A172 (cell line): Measurements from ENCODE around the gene TOMM5. TPM values are rescaled to one million over a fixed set of nuclear protein-coding genes. Genes with fewer than 3 reads are reported as not detected.

ENCODE experiments used
- DNase-seq: peaks from one replicate; pipeline ENCODE4 v3.0.0-alpha.2; 2015; ENCODE audit warnings: low spot score
- total RNA-seq: library from RNA; depleted of rRNA; stranded (reverse); fragments of >200 nt; shearing (Covaris generic); gene quantifications from 2 replicates; pipeline ENCODE4 v1.2.3, GENCODE V29; 2014; rRNA removed

TOMM5 gene
- total RNA-seq, 1 experiment from 2014 or later: 361 TPM

DNA sequence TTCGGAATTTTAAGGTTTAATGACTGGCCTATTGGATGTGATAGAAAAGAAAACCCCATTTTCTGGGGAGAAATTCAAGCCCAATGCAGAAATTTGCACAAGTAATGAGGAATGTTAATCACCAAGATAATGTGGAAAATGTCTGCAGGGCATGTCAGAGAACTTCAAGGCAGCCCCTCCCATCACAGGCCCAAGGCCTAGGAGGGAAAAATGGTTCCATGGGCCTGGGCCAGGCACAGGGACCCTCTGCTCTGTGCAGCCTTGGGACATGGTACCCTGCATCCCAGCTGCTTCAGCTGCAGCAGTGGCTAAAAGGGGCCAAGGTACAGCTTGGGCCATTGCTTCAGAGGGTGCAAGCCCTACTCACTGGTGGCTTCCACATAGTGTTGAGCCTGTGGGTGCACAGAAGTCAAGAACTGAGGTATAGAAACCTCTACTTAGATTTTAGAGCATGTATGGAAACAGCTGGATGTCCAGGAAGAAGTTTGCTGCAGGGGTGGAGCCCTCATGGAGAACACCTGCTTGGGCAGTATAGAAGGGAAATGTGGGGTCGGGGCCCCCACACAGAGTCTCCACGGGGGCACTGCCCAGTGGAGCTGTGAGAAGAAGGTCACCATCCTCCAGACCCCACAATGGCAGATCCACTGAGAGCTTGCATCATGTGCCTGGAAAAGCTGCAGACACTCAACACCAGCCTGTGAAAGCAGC lies 28.4 kb downstream of the TOMM5 start:
- DNase-seq: no peak

DNA sequence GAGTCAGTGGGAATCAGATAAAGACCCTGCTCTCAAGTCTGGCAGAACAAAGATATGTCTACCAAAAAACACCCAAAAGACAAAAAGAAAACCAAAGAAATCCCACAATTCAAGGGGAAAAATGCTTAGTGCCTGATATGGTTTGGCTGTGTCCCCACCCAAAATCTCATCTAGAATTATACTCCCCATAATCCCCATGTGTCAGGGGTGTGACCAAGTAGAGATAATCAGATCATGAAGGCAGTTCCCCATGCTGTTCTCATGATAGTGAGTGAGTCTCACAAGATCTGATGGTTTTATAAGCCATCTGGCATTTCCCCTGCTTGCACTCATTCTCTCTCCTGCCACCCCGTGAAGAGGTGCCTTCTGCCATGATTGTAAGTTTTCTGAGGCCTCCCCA lies 29.6 kb downstream of the TOMM5 start:
- no peak for DNase-seq

DNA sequence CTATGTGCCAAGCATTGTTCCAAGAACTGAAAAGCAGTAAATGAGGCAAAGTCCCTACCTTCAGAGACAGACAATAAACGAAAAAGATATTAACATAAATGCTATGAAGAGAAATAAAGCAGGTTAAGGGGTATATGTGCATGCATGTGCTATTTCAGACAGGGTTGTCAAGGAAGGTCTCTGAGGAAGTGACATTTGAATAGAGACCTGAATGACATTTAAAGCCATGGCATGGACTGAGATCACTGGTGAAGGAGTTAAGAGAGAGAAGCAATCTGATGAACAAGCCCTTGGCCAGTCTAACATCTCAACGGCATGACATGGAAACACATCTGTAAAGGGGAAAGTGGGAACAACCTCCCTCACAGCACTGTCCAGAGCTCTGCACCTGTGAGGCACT lies 30.7 kb downstream of the TOMM5 start:
- DNase-seq: no peak

DNA sequence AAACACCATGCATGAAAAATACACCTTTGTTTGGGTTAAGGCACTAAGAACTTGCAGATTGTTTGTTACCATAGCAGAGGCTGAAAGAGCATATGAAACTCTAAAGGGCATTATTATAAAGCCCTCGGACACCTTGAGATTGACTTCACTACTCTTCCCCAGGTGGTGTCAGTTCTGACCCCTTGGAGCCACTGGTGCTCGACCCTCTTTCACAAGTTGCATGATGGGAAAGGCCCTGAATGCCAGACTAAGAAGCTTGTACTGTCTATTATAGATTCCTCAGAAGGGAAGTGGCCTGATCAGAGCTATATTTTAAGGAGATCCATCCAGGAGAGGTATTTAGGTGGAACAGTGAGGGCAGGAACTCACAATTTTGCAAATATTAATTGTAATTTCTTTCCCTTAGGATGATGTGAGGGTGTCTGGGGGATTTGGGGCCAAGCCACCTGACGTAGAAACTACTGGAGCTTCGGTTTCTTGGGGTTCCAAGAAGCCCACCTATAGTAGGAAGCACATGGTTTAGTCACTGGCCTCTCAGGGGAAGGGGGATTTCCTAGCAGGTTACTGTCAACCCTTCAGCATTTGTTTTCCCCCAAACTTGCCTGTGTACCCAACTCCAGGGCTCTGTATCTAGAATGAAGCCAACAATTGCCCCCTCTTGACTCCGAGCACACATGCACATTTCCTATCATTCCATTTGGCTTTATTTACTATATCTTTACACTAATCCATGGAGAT lies 32.4 kb downstream of the TOMM5 start:
- no peak for DNase-seq

DNA sequence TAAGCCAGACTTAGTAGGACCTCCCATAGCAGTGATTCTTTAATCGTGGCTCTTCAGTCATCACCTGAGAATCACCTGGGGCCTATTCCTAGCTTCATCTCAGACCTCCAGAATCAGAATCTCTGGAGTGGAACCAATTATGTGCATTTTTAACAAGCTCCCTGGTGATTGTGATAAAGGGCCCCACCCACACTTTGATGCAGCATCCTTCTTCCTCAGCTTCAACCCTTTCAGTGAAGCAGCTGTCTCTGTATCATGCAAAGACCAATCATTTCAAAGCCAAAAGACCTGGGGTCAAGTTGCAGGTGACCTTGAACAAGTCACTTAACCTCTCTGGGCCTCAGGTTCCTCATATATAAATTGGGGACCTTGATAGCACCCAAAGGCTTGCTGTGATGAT lies 33.3 kb downstream of the TOMM5 start:
- no peak for DNase-seq

DNA sequence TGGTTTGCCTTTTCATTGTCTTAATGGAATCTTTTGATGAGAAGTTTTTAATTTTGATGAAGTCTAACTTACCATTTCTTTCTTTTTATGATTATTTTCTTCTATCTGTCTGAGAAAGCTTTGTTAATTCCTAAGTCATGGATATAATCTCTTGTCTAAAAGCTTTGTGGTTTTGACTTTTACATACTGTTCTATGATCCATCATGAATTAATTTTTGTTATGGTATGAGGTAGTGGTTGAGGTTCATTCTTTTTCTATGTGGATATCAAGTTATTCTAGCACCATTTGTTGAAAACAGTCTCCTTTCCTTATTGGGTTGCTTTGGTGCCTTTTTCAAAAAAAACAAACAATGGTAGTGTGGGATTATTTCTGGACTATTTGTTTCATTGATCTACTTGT lies 36.6 kb downstream of the TOMM5 start:
- no peak for DNase-seq

DNA sequence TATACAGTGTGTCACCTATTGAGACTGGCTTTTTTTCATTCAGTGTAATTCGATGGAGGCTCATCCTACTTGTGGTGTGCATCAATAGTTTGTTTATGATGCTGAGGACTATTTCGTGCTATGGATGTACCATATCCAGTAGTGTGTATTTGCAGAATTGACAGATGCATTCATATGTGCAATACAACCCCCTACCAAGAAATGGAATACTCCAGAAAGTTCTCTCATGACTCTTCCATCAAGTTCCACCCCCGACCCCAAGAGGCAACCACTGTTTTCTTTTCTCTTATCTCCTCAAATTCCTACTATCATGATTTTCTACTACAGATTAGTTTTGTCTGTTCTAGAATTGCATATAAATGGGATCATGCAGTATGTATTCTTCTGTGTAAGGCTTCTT lies 38.1 kb downstream of the TOMM5 start:
- no peak for DNase-seq

DNA sequence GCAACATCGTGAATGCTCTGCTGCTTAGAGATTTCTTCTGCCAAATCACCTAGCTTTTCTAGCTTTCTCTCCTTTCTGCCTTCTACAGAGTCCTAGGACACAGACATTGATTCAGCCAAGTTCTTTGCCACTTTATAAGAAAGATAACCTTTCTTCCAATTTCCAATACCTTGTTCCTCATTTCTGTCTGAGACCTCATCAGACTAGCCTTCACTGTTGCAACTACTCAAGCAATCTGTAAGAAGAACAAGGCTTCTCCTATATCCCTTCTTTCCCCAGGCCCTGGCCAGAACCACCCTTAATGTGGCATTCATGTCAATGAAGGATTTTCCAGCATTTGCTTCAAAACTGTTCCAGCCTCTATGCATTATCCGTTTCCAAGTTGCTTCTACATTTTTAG lies 40.5 kb downstream of the TOMM5 start:
- DNase-seq: no peak

DNA sequence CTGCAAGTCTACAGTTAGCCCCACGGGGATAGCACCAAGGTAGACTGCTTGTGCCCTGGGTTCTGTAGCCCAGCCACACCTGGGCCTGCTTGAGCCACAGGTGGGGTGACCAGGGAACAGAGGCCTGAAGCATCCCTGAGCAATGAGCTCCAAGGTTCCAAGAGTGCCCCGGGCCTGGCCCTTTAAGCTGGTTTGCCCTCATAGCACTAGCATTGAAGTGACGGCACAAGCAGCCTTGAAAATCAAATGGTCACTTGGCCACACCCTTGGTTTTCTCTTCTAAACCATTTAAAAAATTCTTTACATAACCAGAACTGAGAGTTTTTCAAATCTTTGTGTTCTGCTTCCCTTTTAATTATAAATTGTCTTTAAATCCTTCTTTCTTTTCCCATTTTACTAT lies 40.9 kb downstream of the TOMM5 start:
- DNase-seq: no peak

DNA sequence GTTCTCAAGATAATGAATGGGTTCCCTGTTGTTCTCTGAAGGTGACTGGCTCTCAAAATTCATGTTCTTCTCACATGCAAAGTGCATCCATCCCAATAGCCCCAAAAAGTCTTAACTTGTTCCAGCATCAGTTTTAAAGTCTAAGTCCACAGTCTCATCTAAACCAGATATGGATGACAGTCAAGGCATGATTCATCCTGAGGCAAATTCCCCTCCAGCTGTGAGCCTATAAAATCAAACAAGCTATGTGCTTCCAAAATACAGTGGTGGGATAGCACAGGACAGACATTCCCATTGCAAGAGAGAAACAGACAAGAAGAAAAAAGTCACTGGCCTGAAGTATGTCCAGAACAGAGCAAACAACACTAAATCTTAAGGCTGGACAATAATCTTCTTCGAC lies 41.6 kb downstream of the TOMM5 start:
- peak; percentile 23 for DNase-seq

DNA sequence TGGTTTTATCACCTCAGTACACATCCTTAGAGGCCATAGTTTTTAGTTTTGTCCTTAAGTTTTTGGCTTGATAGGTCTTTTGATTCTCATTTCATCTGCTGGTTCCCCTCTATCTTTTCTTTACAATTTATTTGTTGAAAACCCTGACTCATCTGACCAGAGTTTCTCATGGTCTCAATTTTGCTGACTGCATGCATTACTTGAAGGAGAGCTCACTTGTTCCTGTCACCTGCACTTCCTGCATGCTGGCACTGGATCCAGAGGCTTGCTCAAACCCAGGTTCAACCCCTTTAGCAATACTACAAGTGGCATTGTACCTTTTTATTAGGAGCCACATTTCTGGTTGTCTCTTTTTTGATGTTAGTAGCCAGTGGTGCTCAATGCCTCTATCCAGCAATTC lies 42.9 kb downstream of the TOMM5 start:
- no peak for DNase-seq

DNA sequence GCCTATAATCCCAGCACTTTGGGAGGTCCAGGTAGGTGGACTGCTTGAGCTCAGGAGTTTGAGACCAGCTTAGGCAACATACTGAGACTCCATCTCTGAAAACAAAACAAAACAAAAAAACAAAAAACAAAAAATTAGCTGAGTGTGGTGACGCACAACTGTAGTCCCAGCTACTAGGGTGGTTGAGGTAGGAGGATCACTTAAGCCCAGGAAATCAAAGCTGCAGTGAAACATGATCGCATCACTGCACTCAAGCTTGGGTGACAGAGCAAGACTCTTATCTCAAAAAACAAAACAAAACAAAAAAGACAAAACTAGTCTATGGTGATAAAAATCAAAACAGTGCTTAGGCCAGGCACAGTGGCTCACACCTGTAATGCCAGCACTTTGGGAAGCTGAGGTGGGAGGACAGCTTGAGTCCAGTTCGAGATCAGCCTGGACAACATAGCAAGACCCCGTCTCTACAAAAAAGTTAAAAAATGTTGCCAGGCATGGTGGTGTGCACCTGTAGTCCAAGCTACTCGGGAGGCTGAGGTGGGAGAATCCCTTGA lies 45.0 kb downstream of the TOMM5 start:
- DNase-seq: no peak

DNA sequence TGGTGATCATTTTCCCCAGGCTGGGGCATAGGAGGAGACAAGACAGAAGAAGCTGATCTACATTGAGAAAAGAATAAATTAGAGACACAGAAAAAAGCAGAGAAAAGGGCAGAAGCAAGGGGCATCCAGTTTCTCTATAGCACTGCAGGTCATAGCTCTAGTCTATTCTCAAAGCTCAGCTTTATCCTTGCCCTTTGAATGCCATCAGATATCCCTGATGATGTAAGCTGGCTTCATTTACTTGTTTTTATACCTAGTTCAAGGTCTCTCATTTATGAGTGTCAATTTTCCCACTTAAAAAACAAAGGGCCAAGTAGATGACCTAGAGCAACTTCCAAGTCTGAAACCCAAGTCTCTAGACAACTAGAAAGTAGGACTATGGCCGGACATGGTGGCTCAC lies 48.9 kb downstream of the TOMM5 start:
- no peak for DNase-seq

DNA sequence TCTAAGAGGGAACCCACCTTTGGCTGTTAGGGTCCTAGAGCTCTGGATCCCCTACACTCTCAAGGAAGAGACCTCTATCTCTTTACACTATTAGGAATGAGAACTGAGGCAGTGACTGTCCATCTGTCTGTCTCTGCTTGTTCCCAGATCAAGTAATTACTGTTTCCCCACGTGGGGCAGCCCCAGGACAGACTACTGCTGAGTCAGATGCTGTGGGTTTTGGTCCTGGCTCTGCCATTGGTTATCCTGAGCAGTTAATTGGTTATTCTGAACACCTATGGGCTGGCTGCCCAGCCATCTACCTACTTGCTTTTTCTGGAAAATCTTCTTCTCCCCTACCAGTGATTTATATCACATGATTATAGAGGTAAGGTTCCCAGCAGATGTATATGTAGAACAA lies 49.5 kb downstream of the TOMM5 start:
- DNase-seq: peak; percentile 6

DNA sequence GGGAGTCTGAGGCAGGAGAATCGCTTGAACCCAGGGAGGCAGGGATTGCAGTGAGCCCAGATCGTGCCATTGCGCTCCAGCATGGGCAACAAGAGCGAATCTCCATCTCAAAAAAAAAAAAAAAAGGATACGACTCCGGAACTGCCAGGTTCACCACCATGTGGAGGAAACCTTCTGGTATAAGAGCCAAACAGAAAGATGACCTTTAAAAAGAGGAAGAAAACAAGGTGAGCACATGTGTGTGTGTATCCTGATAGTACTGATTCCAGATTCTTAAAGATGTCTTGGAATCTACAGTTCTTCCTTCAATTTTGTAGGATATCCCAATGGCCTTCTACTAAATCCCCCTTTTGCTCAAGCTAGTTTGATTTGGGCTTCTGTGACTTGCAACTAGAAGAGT lies 49.9 kb downstream of the TOMM5 start:
- DNase-seq: no peak

DNA sequence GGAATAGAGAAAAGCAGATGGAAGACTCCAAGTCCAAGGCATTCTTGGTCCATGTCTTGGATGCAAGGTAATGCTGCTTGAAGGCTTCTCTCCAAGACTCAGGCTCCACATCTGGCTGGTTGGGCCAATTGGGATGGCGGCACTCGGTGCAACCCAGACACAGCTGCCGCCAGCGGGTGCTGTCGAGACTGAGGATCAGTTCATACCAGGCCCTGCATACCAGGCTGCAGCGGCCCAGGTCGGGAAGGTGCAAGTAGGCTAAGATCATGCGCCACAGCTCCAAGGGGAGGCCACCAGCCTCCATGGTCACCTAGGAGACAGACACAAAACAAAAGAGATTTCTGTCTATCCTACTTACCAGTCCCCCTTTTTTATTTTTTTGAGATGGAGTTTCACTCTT lies 50.9 kb downstream of the TOMM5 start:
- DNase-seq: no peak

DNA sequence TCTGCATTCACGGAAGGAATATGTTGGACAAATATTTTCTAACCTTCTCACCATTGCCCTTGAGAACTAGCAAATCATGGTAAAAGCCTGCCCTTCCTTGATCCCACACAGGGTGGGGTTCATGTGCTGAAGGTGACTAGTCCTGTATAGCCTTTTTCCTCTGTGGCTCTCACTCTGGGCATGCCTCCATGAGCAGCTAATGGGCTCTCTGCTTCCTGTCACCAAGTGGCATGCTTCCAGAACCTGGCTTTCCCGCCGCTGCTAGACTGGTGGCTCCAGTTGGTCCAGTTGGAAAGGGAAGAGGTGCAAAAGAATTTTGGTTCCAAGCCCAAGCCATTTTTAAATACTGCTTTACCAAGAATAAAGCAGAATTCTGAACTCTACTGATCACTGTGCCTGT lies 51.8 kb downstream of the TOMM5 start:
- DNase-seq: peak; percentile 7

DNA sequence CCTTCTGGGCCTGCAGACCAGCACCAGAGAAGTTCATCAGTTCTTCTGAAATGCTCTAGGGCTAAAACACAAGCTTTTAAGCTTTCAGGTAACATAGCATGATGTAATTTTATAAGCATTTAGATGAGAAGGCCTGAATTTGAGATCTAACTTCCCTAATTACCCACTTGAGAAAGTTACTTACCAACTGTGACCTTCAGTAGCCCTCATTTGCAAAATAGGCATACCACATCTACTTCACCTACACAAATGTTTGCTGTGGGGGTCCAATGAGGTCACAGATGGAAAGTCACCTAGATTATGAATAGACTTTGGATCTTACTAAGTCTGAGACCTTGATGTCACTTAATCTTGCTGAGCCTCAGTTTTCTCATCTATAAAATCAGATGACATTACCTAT lies 52.8 kb downstream of the TOMM5 start:
- no peak for DNase-seq

Other genes starting within 250 kb of the TOMM5 start
- gene GRHPR, start 169.9 kb downstream of the TOMM5 start, total RNA-seq: 127 and 165 TPM in 2 replicates
- gene ZBTB5, start 127.1 kb downstream of the TOMM5 start, total RNA-seq: 8.9 and 9.7 TPM in 2 replicates
- gene POLR1E, start 106.6 kb downstream of the TOMM5 start, total RNA-seq: 40.3 and 43.8 TPM in 2 replicates
- gene FBXO10, start 16.2 kb downstream of the TOMM5 start, total RNA-seq: 3.9 and 6.3 TPM in 2 replicates
- 0.19 TPM in 1 of 2 replicates, not detected in the other for gene FRMPD1, start 58.4 kb upstream of the TOMM5 start, total RNA-seq
- 1.2 and 2.3 TPM in 2 replicates for gene TRMT10B, start 161.2 kb upstream of the TOMM5 start, total RNA-seq
- gene EXOSC3, start 192.5 kb upstream of the TOMM5 start, total RNA-seq: 96.7 and 249 TPM in 2 replicates
- gene DCAF10, start 208.2 kb upstream of the TOMM5 start, total RNA-seq: 9.5 and 11.1 TPM in 2 replicates